ENCODE measurements around the gene FGD3. TPM values are rescaled to one million over a fixed set of nuclear protein-coding genes. Genes with fewer than 3 reads are reported as not detected.

The FGD3 gene
- total RNA-seq, 1 experiment from 2014 or later = not detected

GRCh38 chr9:92950359-92950955 is 3.1 kb downstream of the FGD3 start:
- ChIA-PET POLR2A (no interaction called here), CTCF (no interaction called here)
- no peak overlapping the region for H3K4me3 Mint-ChIP-seq (ENCODE audit: unreplicated experiment)
- peaks cover 21% of the 10 kb centered on the region for H3K4me1 Mint-ChIP-seq (ENCODE audit: insufficient read depth, unreplicated experiment)
- H3K27me3 Mint-ChIP-seq (ENCODE audit: insufficient read depth, unreplicated experiment) = no peaks in the 10 kb centered on the region
- no peak for TF ChIP-seq CTCF (IDR thresholded peaks at IDR 0.05; ENCODE audit: unreplicated experiment)
- H3K27ac Mint-ChIP-seq (ENCODE audit: low read depth, unreplicated experiment) = no peak overlapping the region
- intact Hi-C loops (cut with micrococcal nuclease) = loop anchor here (10.0 kb wide), 1 partner anchor 184 kb away; the partner anchor contains the start of gene NINJ1
- H3K36me3 Mint-ChIP-seq (ENCODE audit: insufficient read depth, unreplicated experiment) = no peaks in the 10 kb centered on the region
- H3K9me3 Mint-ChIP-seq (ENCODE audit: unreplicated experiment) = no peaks in the 10 kb centered on the region
- DNase-seq (ENCODE audit: unreplicated experiment) = no peak
- no TSS peak for BruUV-seq (replicated peaks)

GRCh38 chr9:92952906-92953610 is 5.7 kb downstream of the FGD3 start:
- peaks cover 21% of the 10 kb centered on the region for H3K4me1 Mint-ChIP-seq (ENCODE audit: insufficient read depth, unreplicated experiment)
- ChIA-PET POLR2A (interaction anchor here (0.6 to 0.7 kb wide), 2 partner anchors 112 to 1619 kb away, joined by 3 read pairs; no protein-coding TSS in a partner anchor), CTCF (interaction anchor here (0.7 to 2.1 kb wide), 4 partner anchors 50 to 208 kb away, joined by 3 to 13 read pairs (median 4); no protein-coding TSS in a partner anchor)
- H3K27ac Mint-ChIP-seq (ENCODE audit: low read depth, unreplicated experiment) = peak overlapping the region; percentile 71
- no peaks in the 10 kb centered on the region for H3K36me3 Mint-ChIP-seq (ENCODE audit: insufficient read depth, unreplicated experiment)
- BruUV-seq (replicated peaks) = no TSS peak
- H3K4me3 Mint-ChIP-seq (ENCODE audit: unreplicated experiment) = no peak overlapping the region
- DNase-seq (ENCODE audit: unreplicated experiment) = no peak
- no peaks in the 10 kb centered on the region for H3K9me3 Mint-ChIP-seq (ENCODE audit: unreplicated experiment)
- no peak for TF ChIP-seq CTCF (IDR thresholded peaks at IDR 0.05; ENCODE audit: unreplicated experiment)
- intact Hi-C loops (cut with micrococcal nuclease) = loop anchor here (10.0 kb wide), 1 partner anchor 182 kb away; the partner anchor contains the start of gene NINJ1
- no peaks in the 10 kb centered on the region for H3K27me3 Mint-ChIP-seq (ENCODE audit: insufficient read depth, unreplicated experiment)

- H3K4me1 Mint-ChIP-seq (ENCODE audit: insufficient read depth, unreplicated experiment) = peaks cover 21% of the 10 kb centered on the region
- H3K27ac Mint-ChIP-seq (ENCODE audit: low read depth, unreplicated experiment) = peak overlapping the region; percentile 71
- no peaks in the 10 kb centered on the region for H3K27me3 Mint-ChIP-seq (ENCODE audit: insufficient read depth, unreplicated experiment)
- TF ChIP-seq CTCF (IDR thresholded peaks at IDR 0.05; ENCODE audit: unreplicated experiment) = no peak
- BruUV-seq (replicated peaks) = no TSS peak
- DNase-seq (ENCODE audit: unreplicated experiment) = peak; percentile 85
- H3K4me3 Mint-ChIP-seq (ENCODE audit: unreplicated experiment) = peak overlapping the region; percentile 52
- H3K36me3 Mint-ChIP-seq (ENCODE audit: insufficient read depth, unreplicated experiment) = no peaks in the 10 kb centered on the region
- intact Hi-C loops (cut with micrococcal nuclease) = loop anchor here (10.0 kb wide), 1 partner anchor 181 kb away; the partner anchor contains the start of gene NINJ1
- ChIA-PET POLR2A (interaction anchor here (1.0 kb wide), 2 partner anchors 142 to 144 kb away, joined by 3 read pairs; partner anchors contain the start of gene CARD19), CTCF (interaction anchor here (0.5 to 2.1 kb wide), 11 partner anchors 12 to 612 kb away, joined by 3 to 13 read pairs (median 3); no protein-coding TSS in a partner anchor)
- no peaks in the 10 kb centered on the region for H3K9me3 Mint-ChIP-seq (ENCODE audit: unreplicated experiment)
Observed at GRCh38 chr9:92954049-92954861, 6.9 kb downstream of the FGD3 start.

Measured in MCF 10A (cell line).